Hippocampal formation (tissue), 2 donors: ENCODE measurements around the gene SNHG17.
"Not testable (repeated sequence)": the region's sequence is repeated elsewhere in the genome, so short reads cannot be mapped to it uniquely, and the experiment has no call there.

Experiments used
- DNase-seq, 2 donors: peaks; one replicate each; lab custom pipeline; 2025; lab: John Stamatoyannopoulos, UW

SNHG17 gene

GRCh38 chr20:38434770-38435554, at the start of gene SNHG17:
SNHG17 (minus strand) TSS chr20:38435328.
- DNase-seq: peak; percentile 79 to 80

- DNase-seq: no peak
Measured at GRCh38 chr20:38479596-38479995, 44.5 kb upstream of the SNHG17 start.

GRCh38 chr20:38477747-38478146, 42.6 kb upstream of the SNHG17 start:
- no peak for DNase-seq

- no peak for DNase-seq
Measured at GRCh38 chr20:38473367-38473795, 38.3 kb upstream of the SNHG17 start.

GRCh38 chr20:38472513-38473366, 37.6 kb upstream of the SNHG17 start, which contains the start of gene RALGAPB:
RALGAPB (plus strand) TSS chr20:38472843; CDS start chr20:38488433, 15,590 bp downstream.
- peak; percentile 93 to 95 for DNase-seq

- no peak for DNase-seq
Measured at GRCh38 chr20:38471987-38472512, 36.9 kb upstream of the SNHG17 start.

GRCh38 chr20:38471245-38471644, 36.1 kb upstream of the SNHG17 start:
- DNase-seq: no peak

GRCh38 chr20:38466983-38467382, 31.9 kb upstream of the SNHG17 start:
- no peak for DNase-seq

GRCh38 chr20:38466171-38466570, 31.0 kb upstream of the SNHG17 start:
- no peak for DNase-seq

GRCh38 chr20:38461569-38461968, 26.4 kb upstream of the SNHG17 start:
- DNase-seq: not testable (repeated sequence)

GRCh38 chr20:38461167-38461566, 26.0 kb upstream of the SNHG17 start:
- not testable (repeated sequence) for DNase-seq

- not testable (repeated sequence) for DNase-seq
Measured at GRCh38 chr20:38460631-38461030, 25.5 kb upstream of the SNHG17 start.

- no peak for DNase-seq
Measured at GRCh38 chr20:38460040-38460623, 25.0 kb upstream of the SNHG17 start.

GRCh38 chr20:38458314-38458713, 23.2 kb upstream of the SNHG17 start:
- no peak for DNase-seq

GRCh38 chr20:38454556-38455473, 19.7 kb upstream of the SNHG17 start:
- DNase-seq: no peak

- DNase-seq: no peak
Measured at GRCh38 chr20:38453941-38454340, 18.8 kb upstream of the SNHG17 start.

- DNase-seq: no peak
Measured at GRCh38 chr20:38452880-38453624, 17.9 kb upstream of the SNHG17 start.

- DNase-seq: no peak
Measured at GRCh38 chr20:38450412-38450975, 15.4 kb upstream of the SNHG17 start.

GRCh38 chr20:38449046-38449445, 13.9 kb upstream of the SNHG17 start:
- no peak for DNase-seq
